ENCODE measurements around the gene SIGLEC9.

The SIGLEC9 gene

DNA sequence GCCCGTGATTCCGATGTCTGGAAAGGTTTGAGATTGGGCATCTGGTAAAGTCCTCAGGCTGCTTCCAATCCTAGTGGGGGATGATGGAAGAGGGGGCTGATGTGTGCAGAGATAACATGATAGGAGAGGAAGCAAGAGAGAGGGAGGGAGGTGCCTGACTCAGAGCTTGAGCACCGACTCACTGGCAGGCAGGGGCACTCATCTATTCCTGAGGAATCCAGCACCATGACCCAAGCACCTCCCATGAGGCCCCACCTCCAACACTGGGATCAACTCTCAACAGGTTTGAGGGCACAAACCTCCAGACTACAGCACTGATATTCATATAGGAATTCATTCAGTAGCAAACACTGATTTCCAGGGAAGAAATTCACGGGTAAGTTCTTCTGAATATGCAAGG, 5.6 kb upstream of the SIGLEC9 start:
- Histone ChIP-seq H3K27me3 (ENCODE audit: control insufficient read depth, insufficient read depth, low read length) (no peaks in the 10 kb centered on the region), H3K4me3 (ENCODE audit: low read length) (no peak overlapping the region), H3K27ac (ENCODE audit: low read depth, low read length) (no peak overlapping the region), H3K4me1 (ENCODE audit: control insufficient read depth, insufficient read depth, low read length) (no peaks in the 10 kb centered on the region), H3K9ac (ENCODE audit: low read length) (no peak overlapping the region), H3K36me3 (ENCODE audit: control insufficient read depth, insufficient read depth, low read length) (no peaks in the 10 kb centered on the region)

DNA sequence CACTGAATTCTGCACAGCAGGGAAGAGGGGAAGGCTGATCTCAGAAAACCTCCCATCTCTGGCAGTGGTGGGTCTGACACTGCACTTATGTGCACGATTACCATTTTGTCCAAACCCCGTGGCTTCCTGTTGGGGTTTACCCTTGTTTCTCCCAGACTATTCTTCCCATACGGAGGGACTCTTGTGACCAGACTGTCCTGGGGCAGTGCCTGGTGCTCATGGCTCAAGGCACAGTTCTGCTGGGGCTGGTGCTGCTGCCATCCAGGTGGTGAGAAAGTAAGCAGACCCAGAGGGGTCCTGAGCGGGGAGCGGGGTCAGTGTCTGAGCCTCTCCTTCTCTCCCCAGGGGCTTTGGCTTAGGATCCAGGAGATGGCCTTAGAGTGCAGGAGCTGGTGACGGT, 5.1 kb upstream of the SIGLEC9 start:
- Histone ChIP-seq H3K9ac (ENCODE audit: low read length) (no peak overlapping the region), H3K27ac (ENCODE audit: low read depth, low read length) (no peak overlapping the region), H3K36me3 (ENCODE audit: control insufficient read depth, insufficient read depth, low read length) (no peaks in the 10 kb centered on the region), H3K27me3 (ENCODE audit: control insufficient read depth, insufficient read depth, low read length) (no peaks in the 10 kb centered on the region), H3K4me1 (ENCODE audit: control insufficient read depth, insufficient read depth, low read length) (no peaks in the 10 kb centered on the region), H3K4me3 (ENCODE audit: low read length) (no peak overlapping the region)

DNA sequence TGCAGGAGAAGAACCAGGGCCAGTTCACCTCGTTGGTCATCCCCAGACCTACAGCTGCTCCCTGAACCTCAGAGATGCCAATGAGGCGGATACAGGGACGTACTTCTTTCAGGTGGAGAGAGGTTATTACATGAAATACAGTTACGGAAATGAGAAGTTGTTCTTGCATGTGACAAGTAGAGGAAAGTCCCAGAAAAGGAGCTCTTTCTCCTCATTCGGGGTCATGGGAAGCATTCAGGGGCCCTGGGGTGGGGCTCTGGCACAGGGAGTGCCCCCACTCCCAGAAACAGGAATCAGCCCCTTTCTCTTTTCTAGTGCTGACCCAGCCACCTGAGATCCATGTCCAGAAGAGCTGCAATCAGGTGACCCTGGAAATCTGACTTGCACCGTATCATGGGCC, 4.5 kb upstream of the SIGLEC9 start:
- H3K36me3 ChIP-seq (ENCODE audit: control insufficient read depth, insufficient read depth, low read length), result no peaks in the 10 kb centered on the region
- no peaks in the 10 kb centered on the region for H3K4me1 ChIP-seq (ENCODE audit: control insufficient read depth, insufficient read depth, low read length)
- no peaks in the 10 kb centered on the region for H3K27me3 ChIP-seq (ENCODE audit: control insufficient read depth, insufficient read depth, low read length)
- no peak overlapping the region for H3K4me3 ChIP-seq (ENCODE audit: low read length)
- H3K27ac ChIP-seq (ENCODE audit: low read depth, low read length), result no peak overlapping the region
- H3K9ac ChIP-seq (ENCODE audit: low read length), result no peak overlapping the region

DNA sequence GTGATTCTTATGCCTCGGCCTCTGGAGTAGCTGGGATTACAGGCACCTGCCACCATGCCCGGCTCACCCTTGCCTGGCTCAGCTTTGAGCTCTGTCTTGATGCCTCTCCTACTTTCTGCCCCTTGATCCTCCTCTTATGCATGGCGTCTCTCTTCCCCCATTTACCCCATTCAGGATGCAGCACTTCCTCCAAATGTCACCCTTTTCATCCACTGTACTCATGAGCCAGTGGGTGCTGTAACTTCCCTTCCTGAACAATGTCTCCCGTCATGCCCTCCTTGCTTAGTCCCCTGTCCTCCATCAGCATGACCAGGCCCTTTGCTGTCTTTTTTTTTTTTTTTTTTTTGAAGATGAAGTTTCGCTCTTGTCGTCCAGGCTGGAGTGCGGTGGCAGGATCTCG, 3.4 kb upstream of the SIGLEC9 start:
- Histone ChIP-seq H3K36me3 (ENCODE audit: control insufficient read depth, insufficient read depth, low read length) (no peaks in the 10 kb centered on the region), H3K27ac (ENCODE audit: low read depth, low read length) (no peak overlapping the region), H3K4me1 (ENCODE audit: control insufficient read depth, insufficient read depth, low read length) (no peaks in the 10 kb centered on the region), H3K27me3 (ENCODE audit: control insufficient read depth, insufficient read depth, low read length) (no peaks in the 10 kb centered on the region), H3K4me3 (ENCODE audit: low read length) (no peak overlapping the region), H3K9ac (ENCODE audit: low read length) (no peak overlapping the region)

DNA sequence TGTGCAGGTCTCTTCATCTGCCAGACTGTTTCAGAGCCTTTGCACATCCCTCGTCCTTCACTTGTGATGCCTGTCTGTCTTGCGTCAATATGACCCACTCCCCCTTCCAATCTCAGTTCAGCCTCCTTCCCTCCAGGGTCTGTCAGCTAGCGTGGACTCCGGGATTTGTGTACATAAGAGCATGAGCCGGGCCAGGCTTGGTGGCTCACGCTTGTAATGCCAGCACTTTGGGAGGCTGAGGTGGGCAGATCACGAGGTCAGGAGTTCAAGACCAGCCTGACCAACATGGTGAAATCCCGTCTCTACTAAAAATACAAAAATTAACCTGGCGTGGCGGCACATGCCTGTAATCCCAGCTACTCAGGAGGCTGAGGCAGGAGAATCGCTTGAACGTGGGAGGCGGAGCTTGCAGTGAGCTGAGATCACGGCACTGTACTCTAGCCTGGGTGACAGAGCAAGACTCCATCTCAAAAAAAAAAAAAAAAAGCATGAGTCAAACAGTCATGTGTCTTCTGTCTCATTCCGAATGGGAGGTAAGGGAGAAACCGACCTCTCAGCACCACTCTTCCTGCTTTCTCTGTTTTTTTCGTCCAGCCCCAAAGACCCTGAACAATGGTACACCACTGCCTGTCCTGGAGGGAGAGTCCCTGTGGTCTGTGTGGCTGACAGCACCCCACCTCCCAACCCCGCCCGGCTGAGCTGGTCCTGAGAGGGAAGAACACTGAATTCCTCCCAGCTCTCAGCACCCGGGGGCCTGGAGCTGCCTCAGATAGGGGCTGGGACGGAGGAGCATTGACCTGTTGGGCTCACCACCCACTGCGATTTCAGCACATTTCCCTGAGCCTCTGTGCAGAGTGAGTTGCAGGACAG, 2.4 kb upstream of the SIGLEC9 start:
- Histone ChIP-seq H3K27me3 (ENCODE audit: control insufficient read depth, insufficient read depth, low read length) (no peaks in the 10 kb centered on the region), H3K4me3 (ENCODE audit: low read length) (no peak overlapping the region), H3K36me3 (ENCODE audit: control insufficient read depth, insufficient read depth, low read length) (no peaks in the 10 kb centered on the region), H3K4me1 (ENCODE audit: control insufficient read depth, insufficient read depth, low read length) (no peaks in the 10 kb centered on the region), H3K27ac (ENCODE audit: low read depth, low read length) (no peak overlapping the region), H3K9ac (ENCODE audit: low read length) (no peak overlapping the region)

DNA sequence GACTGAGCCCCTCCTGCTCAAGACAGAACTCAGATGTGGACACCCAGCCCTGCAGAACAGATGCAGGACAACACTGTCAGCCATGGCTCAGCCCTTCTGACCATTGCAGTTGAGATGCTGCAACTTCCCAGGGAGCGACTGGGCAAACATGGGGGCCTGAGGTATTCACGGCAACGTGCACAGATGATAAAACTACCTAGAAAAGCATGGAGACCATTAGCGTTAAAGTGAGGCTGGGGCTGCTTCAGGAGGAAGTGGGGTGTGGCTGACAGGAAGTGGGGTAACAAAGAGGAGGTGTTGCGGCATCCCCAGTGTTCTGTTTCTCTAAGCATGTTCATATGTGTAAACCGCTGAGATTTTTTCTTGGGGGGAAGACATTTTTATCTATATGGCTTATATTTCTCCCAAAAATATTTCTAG, 1.3 kb upstream of the SIGLEC9 start:
- no peak overlapping the region for H3K27ac ChIP-seq (ENCODE audit: low read depth, low read length)
- no peak overlapping the region for H3K4me3 ChIP-seq (ENCODE audit: low read length)

DNA sequence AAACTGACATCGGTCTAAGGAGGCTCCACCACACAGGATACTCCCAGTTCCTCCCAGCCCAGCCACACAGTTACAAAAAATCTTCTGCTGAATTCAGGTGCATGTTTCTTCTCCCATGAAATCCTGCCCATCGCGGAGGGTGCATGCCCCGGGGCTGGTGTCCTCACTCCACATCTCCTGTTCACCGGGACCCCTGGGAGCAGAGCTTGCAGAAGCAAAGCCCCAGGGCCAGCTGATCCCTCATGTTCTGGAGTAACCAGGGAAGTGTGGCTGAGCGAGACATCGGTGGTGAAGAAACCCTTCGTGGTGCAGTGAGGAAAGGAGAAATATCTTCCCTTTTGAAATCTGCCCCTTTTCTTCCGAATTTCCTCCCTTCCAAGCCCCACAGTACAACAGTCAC, 904 bp upstream of the SIGLEC9 start:
- no peaks in the 10 kb centered on the region for H3K4me1 ChIP-seq (ENCODE audit: control insufficient read depth, insufficient read depth, low read length)
- no peak overlapping the region for H3K27ac ChIP-seq (ENCODE audit: low read depth, low read length)
- H3K27me3 ChIP-seq (ENCODE audit: control insufficient read depth, insufficient read depth, low read length), result no peaks in the 10 kb centered on the region
- H3K36me3 ChIP-seq (ENCODE audit: control insufficient read depth, insufficient read depth, low read length), result no peaks in the 10 kb centered on the region
- no peak overlapping the region for H3K9ac ChIP-seq (ENCODE audit: low read length)
- H3K4me3 ChIP-seq (ENCODE audit: low read length), result no peak overlapping the region

More for the DNA sequence above, 1.3 kb upstream of the SIGLEC9 start:
- no peak overlapping the region for H3K9ac ChIP-seq (ENCODE audit: low read length)
- no peaks in the 10 kb centered on the region for H3K36me3 ChIP-seq (ENCODE audit: control insufficient read depth, insufficient read depth, low read length)
- H3K27me3 ChIP-seq (ENCODE audit: control insufficient read depth, insufficient read depth, low read length), result no peaks in the 10 kb centered on the region
- H3K4me1 ChIP-seq (ENCODE audit: control insufficient read depth, insufficient read depth, low read length), result no peaks in the 10 kb centered on the region

DNA sequence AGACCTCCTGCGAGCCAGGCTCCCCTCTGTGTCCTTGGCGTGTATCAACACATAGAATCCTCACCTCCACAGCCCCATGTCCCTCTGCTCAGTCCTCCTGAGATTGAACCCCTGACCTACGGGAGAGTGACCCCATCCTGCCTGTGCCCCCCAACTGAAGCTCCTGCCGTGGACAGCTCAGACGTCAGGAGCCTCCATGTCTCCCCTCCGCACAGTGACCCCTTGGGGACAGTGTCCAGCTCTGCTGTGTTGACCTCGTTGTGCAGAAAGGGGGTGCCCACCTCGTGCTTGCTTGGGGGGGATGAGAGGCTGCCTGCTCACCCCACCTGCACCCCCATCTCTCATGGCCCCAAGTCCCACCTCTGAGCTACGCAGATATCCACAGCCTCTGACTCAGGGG, 490 bp upstream of the SIGLEC9 start:
- Histone ChIP-seq H3K27ac (ENCODE audit: low read depth, low read length) (no peak overlapping the region), H3K36me3 (ENCODE audit: control insufficient read depth, insufficient read depth, low read length) (no peaks in the 10 kb centered on the region), H3K27me3 (ENCODE audit: control insufficient read depth, insufficient read depth, low read length) (no peaks in the 10 kb centered on the region), H3K4me3 (ENCODE audit: low read length) (no peak overlapping the region), H3K4me1 (ENCODE audit: control insufficient read depth, insufficient read depth, low read length) (no peaks in the 10 kb centered on the region), H3K9ac (ENCODE audit: low read length) (no peak overlapping the region)

DNA sequence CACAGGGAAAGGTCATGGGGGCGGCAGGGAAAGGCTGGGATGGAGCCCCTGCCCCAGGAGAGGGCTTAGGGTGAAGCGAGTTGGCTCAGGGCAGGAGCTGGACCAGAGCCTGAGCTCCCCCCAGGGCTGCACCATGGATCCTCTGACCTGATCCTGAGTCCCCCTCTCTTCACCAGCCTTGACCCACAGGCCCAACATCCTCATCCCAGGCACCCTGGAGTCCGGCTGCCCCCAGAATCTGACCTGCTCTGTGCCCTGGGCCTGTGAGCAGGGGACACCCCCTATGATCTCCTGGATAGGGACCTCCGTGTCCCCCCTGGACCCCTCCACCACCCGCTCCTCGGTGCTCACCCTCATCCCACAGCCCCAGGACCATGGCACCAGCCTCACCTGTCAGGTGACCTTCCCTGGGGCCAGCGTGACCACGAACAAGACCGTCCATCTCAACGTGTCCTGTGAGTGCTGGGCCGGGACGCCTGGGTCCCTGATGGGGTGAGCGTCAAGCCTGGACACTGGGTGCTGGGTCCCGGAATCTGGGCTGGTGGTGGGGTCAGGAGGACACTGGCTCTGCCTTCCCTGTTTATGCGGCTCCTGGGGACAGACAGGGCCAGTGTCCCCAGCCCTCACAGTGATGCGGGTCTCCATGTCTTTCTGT, 842 bp downstream of the SIGLEC9 start:
- Histone ChIP-seq H3K4me3 (ENCODE audit: low read length) (no peak overlapping the region), H3K4me1 (ENCODE audit: control insufficient read depth, insufficient read depth, low read length) (no peaks in the 10 kb centered on the region), H3K36me3 (ENCODE audit: control insufficient read depth, insufficient read depth, low read length) (no peaks in the 10 kb centered on the region), H3K9ac (ENCODE audit: low read length) (no peak overlapping the region), H3K27ac (ENCODE audit: low read depth, low read length) (peak overlapping the region; percentile 8), H3K27me3 (ENCODE audit: control insufficient read depth, insufficient read depth, low read length) (peaks cover 4% of the 10 kb centered on the region)

DNA sequence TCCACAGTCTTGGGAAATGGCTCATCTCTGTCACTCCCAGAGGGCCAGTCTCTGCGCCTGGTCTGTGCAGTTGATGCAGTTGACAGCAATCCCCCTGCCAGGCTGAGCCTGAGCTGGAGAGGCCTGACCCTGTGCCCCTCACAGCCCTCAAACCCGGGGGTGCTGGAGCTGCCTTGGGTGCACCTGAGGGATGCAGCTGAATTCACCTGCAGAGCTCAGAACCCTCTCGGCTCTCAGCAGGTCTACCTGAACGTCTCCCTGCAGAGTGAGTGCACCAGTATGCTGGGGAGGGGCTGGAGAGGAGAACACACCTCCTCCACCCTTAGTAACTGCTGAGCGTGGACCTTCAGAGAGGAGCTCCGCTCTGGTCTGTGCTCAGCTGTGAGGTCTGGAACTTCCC, 2.3 kb downstream of the SIGLEC9 start:
- Histone ChIP-seq H3K27me3 (ENCODE audit: control insufficient read depth, insufficient read depth, low read length) (peaks cover 4% of the 10 kb centered on the region), H3K4me3 (ENCODE audit: low read length) (no peak overlapping the region), H3K27ac (ENCODE audit: low read depth, low read length) (no peak overlapping the region), H3K36me3 (ENCODE audit: control insufficient read depth, insufficient read depth, low read length) (no peaks in the 10 kb centered on the region), H3K4me1 (ENCODE audit: control insufficient read depth, insufficient read depth, low read length) (no peaks in the 10 kb centered on the region), H3K9ac (ENCODE audit: low read length) (no peak overlapping the region)

DNA sequence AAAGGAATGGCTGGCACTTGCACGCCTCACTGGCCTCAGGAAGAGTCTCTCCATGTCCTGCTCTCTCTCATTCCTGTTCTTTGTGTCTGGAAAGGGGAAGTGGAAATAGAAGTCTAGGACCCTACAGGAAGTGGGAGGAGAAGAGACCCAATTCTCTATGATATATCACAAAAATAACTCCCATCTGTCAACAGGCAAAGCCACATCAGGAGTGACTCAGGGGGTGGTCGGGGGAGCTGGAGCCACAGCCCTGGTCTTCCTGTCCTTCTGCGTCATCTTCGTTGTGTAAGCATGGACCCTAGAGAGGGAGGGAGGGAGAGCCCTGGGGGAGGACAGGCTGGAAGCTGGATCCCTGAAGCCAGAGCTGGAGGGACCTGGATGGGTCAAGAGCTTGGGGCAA, 3.0 kb downstream of the SIGLEC9 start:
- peaks cover 4% of the 10 kb centered on the region for H3K27me3 ChIP-seq (ENCODE audit: control insufficient read depth, insufficient read depth, low read length)
- no peak overlapping the region for H3K27ac ChIP-seq (ENCODE audit: low read depth, low read length)
- peak overlapping the region; percentile 21 for H3K9ac ChIP-seq (ENCODE audit: low read length)
- no peaks in the 10 kb centered on the region for H3K4me1 ChIP-seq (ENCODE audit: control insufficient read depth, insufficient read depth, low read length)
- no peaks in the 10 kb centered on the region for H3K36me3 ChIP-seq (ENCODE audit: control insufficient read depth, insufficient read depth, low read length)
- H3K4me3 ChIP-seq (ENCODE audit: low read length), result no peak overlapping the region

DNA sequence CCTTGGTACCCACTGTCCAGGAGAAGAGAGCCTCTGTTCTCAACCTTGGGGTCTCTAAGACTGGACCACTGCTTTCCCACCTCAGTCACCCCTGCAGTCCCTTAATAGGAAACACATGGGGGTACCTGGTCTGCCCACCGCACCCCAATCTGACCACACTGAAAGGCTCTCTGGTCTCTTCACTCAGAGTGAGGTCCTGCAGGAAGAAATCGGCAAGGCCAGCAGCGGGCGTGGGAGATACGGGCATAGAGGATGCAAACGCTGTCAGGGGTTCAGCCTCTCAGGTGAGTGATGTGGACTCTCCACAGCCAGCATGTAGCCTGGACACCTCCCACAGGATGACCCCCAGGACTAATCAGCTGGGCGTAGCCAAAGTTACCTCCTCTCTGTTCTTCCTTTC, 3.5 kb downstream of the SIGLEC9 start:
- Histone ChIP-seq H3K36me3 (ENCODE audit: control insufficient read depth, insufficient read depth, low read length) (no peaks in the 10 kb centered on the region), H3K27ac (ENCODE audit: low read depth, low read length) (no peak overlapping the region), H3K4me1 (ENCODE audit: control insufficient read depth, insufficient read depth, low read length) (no peaks in the 10 kb centered on the region), H3K27me3 (ENCODE audit: control insufficient read depth, insufficient read depth, low read length) (peaks cover 4% of the 10 kb centered on the region), H3K9ac (ENCODE audit: low read length) (peak overlapping the region; percentile 21), H3K4me3 (ENCODE audit: low read length) (no peak overlapping the region)

DNA sequence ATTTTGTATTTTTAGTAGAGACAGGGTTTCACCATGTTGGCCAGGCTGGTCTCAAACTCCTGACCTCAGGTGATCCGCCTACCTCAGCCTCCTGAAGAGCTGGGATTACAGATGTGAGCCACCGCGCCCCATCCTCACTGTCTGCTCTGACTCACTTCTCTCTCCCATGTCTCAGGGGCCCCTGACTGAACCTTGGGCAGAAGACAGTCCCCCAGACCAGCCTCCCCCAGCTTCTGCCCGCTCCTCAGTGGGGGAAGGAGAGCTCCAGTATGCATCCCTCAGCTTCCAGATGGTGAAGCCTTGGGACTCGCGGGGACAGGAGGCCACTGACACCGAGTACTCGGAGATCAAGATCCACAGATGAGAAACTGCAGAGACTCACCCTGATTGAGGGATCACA, 5.0 kb downstream of the SIGLEC9 start:
- no peak overlapping the region for H3K27ac ChIP-seq (ENCODE audit: low read depth, low read length)
- H3K4me1 ChIP-seq (ENCODE audit: control insufficient read depth, insufficient read depth, low read length), result no peaks in the 10 kb centered on the region
- peaks cover 4% of the 10 kb centered on the region for H3K27me3 ChIP-seq (ENCODE audit: control insufficient read depth, insufficient read depth, low read length)
- H3K9ac ChIP-seq (ENCODE audit: low read length), result no peak overlapping the region
- no peak overlapping the region for H3K4me3 ChIP-seq (ENCODE audit: low read length)
- H3K36me3 ChIP-seq (ENCODE audit: control insufficient read depth, insufficient read depth, low read length), result no peaks in the 10 kb centered on the region

Data from rectal smooth muscle tissue (tissue), 1 donor.